Memory B cell (primary cell): ENCODE data around the gene DUOXA1.
A peak's percentile ranks its signal among the peaks of the same experiment; 100 is the strongest.
"Not testable (repeated sequence)": the region's sequence is repeated elsewhere in the genome, so short reads cannot be mapped to it uniquely, and the experiment has no call there.

Experiments
- ATAC-seq: fragments of 150-1000 bp; cut with Tn5 transposase; 2 replicates; pipeline ENCODE4 v1.10.0; 2021; ENCODE audit warnings: low read depth, mild to moderate bottlenecking, moderate library complexity
- DNase-seq, 2 donors: peaks; one replicate each; pipeline ENCODE4 v3.0.0; 2022; ENCODE audit warnings: low spot score in 2 of 2
- H3K27ac Mint-ChIP-seq: one replicate; pipeline ENCODE4 v1.8.0; 2022; ENCODE audit warnings: mild to moderate bottlenecking, moderate library complexity, mixed read lengths
- H3K27me3 Mint-ChIP-seq: one replicate; pipeline ENCODE4 v1.8.0; 2022; ENCODE audit warnings: mixed read lengths
- H3K36me3 Mint-ChIP-seq: one replicate; pipeline ENCODE4 v1.8.0; 2022; ENCODE audit warnings: mild to moderate bottlenecking, mixed read lengths
- H3K4me1 Mint-ChIP-seq: one replicate; pipeline ENCODE4 v1.8.0; 2022; ENCODE audit warnings: mixed read lengths
- H3K4me3 Mint-ChIP-seq: one replicate; pipeline ENCODE4 v1.8.0; 2022; ENCODE audit warnings: mild to moderate bottlenecking, moderate library complexity, mixed read lengths
- H3K9me3 Mint-ChIP-seq: one replicate; pipeline ENCODE4 v1.8.0; 2022; ENCODE audit warnings: mixed read lengths

The DUOXA1 gene

GRCh38 chr15:45143946-45144345 is 14.3 kb upstream of the DUOXA1 start:
- peaks cover 2% of the 10 kb centered on the region for H3K4me1 Mint-ChIP-seq
- H3K9me3 Mint-ChIP-seq, result no peaks in the 10 kb centered on the region
- H3K36me3 Mint-ChIP-seq, result no peaks in the 10 kb centered on the region
- ATAC-seq (no peak), DNase-seq (no peak)
- no peak overlapping the region for H3K4me3 Mint-ChIP-seq
- H3K27ac Mint-ChIP-seq, result no peak overlapping the region
- no peaks in the 10 kb centered on the region for H3K27me3 Mint-ChIP-seq

DNA sequence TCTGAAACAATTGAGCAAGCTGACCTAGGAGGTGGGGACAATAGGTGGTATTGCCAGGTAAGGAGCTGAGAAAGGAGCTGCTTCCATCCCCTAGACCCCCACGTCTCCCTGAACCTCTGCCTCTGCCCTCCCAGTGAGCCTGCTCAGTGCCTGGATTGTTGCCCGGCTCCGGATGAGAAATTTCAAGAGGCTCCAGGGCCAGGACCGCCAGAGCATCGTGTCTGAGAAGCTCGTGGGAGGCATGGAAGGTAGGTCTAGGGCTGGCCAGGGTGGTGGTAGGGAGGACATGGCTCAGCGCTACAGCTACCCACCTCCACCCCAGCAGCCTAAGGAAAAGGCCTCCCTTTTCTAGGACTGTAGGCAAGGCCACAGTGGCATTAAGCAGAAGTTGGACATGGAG is 13.4 kb upstream of the DUOXA1 start:
- DNase-seq (no peak), ATAC-seq (no peak)
- H3K4me3 Mint-ChIP-seq, result no peak overlapping the region
- no peaks in the 10 kb centered on the region for H3K27me3 Mint-ChIP-seq
- no peaks in the 10 kb centered on the region for H3K36me3 Mint-ChIP-seq
- H3K4me1 Mint-ChIP-seq, result peaks cover 2% of the 10 kb centered on the region
- H3K9me3 Mint-ChIP-seq, result no peaks in the 10 kb centered on the region
- no peak overlapping the region for H3K27ac Mint-ChIP-seq

DNA sequence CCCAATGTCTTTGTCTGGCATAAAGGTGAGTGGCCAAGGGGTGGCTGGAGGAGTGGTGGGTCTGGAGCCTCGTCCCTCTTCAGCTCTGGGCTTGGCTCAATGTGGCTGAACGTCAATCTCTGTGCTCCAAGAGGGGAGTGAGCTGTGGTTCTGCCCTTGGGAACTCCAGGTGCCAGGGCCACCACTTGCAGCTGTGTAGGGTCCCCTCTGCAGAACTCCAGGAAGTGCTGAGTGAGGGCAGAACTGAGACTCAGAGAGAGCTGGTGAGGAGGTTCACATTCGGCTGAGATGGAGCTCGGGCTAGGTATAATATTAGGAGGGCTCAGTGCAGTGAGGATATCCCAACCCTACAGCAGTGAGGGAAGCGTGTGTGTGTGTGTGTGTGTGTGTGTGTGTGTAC is 11.7 kb upstream of the DUOXA1 start:
- H3K9me3 Mint-ChIP-seq, result no peaks in the 10 kb centered on the region
- H3K4me3 Mint-ChIP-seq, result no peak overlapping the region
- ATAC-seq (no peak), DNase-seq (no peak)
- H3K27me3 Mint-ChIP-seq, result peaks cover 2% of the 10 kb centered on the region
- peaks cover 2% of the 10 kb centered on the region for H3K4me1 Mint-ChIP-seq
- no peak overlapping the region for H3K27ac Mint-ChIP-seq
- no peaks in the 10 kb centered on the region for H3K36me3 Mint-ChIP-seq

GRCh38 chr15:45140557-45141250 is 11.0 kb upstream of the DUOXA1 start:
- no peak overlapping the region for H3K4me3 Mint-ChIP-seq
- H3K9me3 Mint-ChIP-seq, result no peaks in the 10 kb centered on the region
- H3K27me3 Mint-ChIP-seq, result peaks cover 4% of the 10 kb centered on the region
- H3K27ac Mint-ChIP-seq, result no peak overlapping the region
- no peaks in the 10 kb centered on the region for H3K4me1 Mint-ChIP-seq
- ATAC-seq (no peak), DNase-seq (no peak)
- no peaks in the 10 kb centered on the region for H3K36me3 Mint-ChIP-seq

DNA sequence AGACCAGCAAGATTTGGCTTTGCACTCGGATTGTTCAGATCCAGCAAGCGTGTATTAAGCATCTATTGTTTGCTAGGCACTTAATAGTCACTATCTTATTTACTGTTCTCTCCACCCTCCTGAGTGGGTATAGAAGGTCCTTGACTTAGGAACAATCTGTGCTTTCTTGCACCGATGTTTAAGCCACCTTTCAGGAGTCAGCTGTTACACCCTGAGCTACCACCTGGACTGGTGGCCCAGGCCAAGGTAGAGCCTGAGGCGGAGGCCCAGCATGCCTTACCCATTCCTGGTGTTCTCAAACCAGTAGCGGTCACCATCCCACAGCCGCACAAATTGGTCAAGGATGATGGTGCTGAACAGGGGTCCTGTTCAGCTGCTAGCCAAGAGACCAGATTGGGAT is 10.1 kb upstream of the DUOXA1 start:
- Mint-ChIP-seq H3K27me3 (peaks cover 5% of the 10 kb centered on the region), H3K4me1 (peaks cover 3% of the 10 kb centered on the region), H3K27ac (no peak overlapping the region), H3K4me3 (no peak overlapping the region), H3K36me3 (no peaks in the 10 kb centered on the region), H3K9me3 (no peaks in the 10 kb centered on the region)
- ATAC-seq, result no peak
- no peak for DNase-seq

- Mint-ChIP-seq H3K4me3 (no peak overlapping the region), H3K27me3 (peaks cover 10% of the 10 kb centered on the region), H3K9me3 (no peaks in the 10 kb centered on the region), H3K4me1 (peaks cover 8% of the 10 kb centered on the region), H3K27ac (no peak overlapping the region), H3K36me3 (no peaks in the 10 kb centered on the region)
- DNase-seq (no peak), ATAC-seq (no peak)
Measured at GRCh38 chr15:45138814-45139765, 9.4 kb upstream of the DUOXA1 start.

DNA sequence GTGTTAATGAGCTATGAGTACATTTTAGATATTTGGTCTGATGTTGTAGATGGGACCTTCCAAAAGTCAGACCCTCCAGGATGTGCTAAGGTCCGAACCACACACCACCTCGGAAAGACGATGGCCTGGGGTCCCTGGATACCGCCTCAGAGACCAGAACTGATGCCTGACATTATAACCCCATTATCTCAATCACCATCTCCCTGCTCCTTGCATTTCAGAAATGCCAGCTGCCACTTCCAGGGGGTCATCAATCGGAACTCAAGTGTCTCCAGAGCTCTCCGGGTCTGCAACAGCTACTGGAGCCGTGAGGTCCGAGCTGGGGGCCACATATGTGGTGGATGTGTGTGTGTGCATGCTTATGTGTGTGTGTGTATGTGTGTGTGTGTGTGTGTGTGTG is 8.0 kb upstream of the DUOXA1 start:
- H3K27me3 Mint-ChIP-seq, result peaks cover 15% of the 10 kb centered on the region
- H3K4me3 Mint-ChIP-seq, result no peak overlapping the region
- H3K9me3 Mint-ChIP-seq, result no peaks in the 10 kb centered on the region
- no peaks in the 10 kb centered on the region for H3K36me3 Mint-ChIP-seq
- peaks cover 8% of the 10 kb centered on the region for H3K4me1 Mint-ChIP-seq
- DNase-seq (no peak), ATAC-seq (no peak)
- H3K27ac Mint-ChIP-seq, result no peak overlapping the region

- no peak overlapping the region for H3K27ac Mint-ChIP-seq
- H3K4me1 Mint-ChIP-seq, result peaks cover 8% of the 10 kb centered on the region
- ATAC-seq, result peak; percentile 46
- DNase-seq, result no peak
- H3K9me3 Mint-ChIP-seq, result no peaks in the 10 kb centered on the region
- peaks cover 15% of the 10 kb centered on the region for H3K27me3 Mint-ChIP-seq
- H3K36me3 Mint-ChIP-seq, result no peaks in the 10 kb centered on the region
- H3K4me3 Mint-ChIP-seq, result peak overlapping the region; percentile 56
Measured at GRCh38 chr15:45136378-45136764, 6.7 kb upstream of the DUOXA1 start.

DNA sequence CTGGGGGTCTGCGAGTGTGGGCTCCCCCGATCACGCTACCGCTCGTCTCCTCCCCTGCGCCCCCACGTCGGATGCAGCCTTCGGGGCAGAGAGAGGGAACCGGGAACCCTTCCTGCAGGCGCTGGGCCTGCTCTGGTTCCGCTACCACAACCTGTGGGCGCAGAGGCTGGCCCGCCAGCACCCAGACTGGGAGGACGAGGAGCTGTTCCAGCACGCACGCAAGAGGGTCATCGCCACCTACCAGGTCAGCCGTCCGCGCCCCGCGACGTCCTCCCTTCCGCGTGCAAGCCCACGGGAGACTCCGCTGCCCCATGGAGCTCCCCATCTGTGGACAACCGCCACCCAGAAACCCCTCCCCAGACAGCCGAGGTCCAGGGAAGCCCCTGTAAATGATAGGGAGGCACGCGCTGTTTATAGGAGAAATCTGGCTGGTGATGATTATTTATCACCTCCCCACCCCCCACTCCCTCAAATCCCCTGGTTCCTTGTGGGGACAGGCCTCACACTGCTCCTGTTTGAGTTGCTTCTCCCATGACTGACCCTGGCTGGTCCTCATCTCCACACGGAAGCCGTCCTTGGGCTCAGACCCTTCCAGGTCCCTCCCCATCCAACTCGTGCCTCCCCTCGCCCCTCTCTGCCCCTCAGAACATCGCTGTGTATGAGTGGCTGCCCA is 6.2 kb upstream of the DUOXA1 start:
- H3K4me1 Mint-ChIP-seq, H3K36me3 Mint-ChIP-seq, H3K27ac Mint-ChIP-seq, H3K9me3 Mint-ChIP-seq, ATAC-seq, DNase-seq: not testable (repeated sequence)
- Mint-ChIP-seq H3K27me3 (peaks cover 17% of the 10 kb centered on the region), H3K4me3 (peak overlapping the region; percentile 56)

DNA sequence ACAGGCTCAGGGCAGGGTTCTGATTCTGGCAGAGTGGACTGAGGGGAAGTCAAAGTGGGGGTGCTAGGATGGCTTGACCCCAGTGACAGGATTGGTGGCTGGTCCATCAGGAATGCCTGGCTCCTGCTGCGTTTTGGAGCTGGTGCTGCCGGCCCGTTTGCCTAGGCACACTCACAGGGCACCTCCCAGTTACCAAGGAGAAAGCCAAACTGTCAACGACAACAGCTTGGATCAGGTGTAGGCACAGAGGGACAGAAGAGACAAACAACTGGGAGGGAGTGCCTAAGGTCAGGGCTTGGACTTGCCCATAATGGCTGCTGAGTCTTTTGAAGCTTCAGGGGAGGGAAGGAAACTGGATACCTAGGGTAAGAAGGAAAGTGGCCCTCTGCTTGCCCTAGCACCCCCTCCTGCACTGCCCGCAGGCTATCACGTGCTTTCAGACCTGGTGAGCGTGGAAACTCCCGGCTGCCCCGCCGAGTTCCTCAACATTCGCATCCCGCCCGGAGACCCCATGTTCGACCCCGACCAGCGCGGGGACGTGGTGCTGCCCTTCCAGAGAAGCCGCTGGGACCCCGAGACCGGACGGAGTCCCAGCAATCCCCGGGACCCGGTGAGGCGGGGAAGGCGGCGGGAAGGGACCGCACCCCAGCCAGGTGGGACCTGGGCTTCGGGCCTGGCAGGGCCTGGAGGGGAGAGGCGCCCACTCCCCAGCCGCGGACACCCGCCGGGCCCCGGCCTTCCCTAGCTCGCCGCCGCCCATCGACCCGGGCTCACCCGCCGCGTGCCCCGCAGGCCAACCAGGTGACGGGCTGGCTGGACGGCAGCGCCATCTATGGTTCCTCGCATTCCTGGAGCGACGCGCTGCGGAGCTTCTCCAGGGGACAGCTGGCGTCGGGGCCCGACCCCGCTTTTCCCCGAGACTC is 5.3 kb upstream of the DUOXA1 start:
- Mint-ChIP-seq H3K36me3 (no peaks in the 10 kb centered on the region), H3K27me3 (peaks cover 20% of the 10 kb centered on the region), H3K4me1 (peaks cover 8% of the 10 kb centered on the region), H3K27ac (peak overlapping the region; percentile 25), H3K4me3 (peak overlapping the region; percentile 65), H3K9me3 (no peaks in the 10 kb centered on the region)
- ATAC-seq, result peak; percentile 63
- no peak for DNase-seq

DNA sequence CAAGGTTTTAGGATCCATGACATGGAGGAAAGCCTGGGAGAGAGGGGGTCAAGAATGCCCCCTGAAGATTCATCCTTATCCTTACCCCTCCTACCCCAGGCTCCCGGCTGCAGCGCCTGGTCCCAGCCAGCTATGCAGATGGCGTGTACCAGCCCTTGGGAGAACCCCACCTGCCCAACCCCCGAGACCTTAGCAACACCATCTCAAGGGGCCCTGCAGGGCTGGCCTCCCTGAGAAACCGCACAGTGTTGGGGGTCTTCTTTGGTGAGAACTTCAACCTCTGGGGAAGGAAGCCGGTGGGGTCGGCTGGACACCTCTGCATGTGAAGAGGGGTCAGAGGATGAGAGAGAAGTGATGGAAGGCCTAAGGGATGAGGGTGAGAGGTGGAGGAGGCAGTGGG is 4.4 kb upstream of the DUOXA1 start:
- peaks cover 21% of the 10 kb centered on the region for H3K27me3 Mint-ChIP-seq
- ATAC-seq (no peak), DNase-seq (no peak)
- H3K36me3 Mint-ChIP-seq, result no peaks in the 10 kb centered on the region
- no peaks in the 10 kb centered on the region for H3K9me3 Mint-ChIP-seq
- H3K4me1 Mint-ChIP-seq, result peaks cover 8% of the 10 kb centered on the region
- no peak overlapping the region for H3K27ac Mint-ChIP-seq
- peak overlapping the region; percentile 65 for H3K4me3 Mint-ChIP-seq

- DNase-seq (no peak), ATAC-seq (no peak)
- Mint-ChIP-seq H3K4me3 (no peak overlapping the region), H3K4me1 (peaks cover 8% of the 10 kb centered on the region), H3K27ac (no peak overlapping the region), H3K27me3 (peaks cover 23% of the 10 kb centered on the region), H3K36me3 (no peaks in the 10 kb centered on the region), H3K9me3 (no peaks in the 10 kb centered on the region)
Measured at GRCh38 chr15:45133561-45133920, 3.9 kb upstream of the DUOXA1 start.

DNA sequence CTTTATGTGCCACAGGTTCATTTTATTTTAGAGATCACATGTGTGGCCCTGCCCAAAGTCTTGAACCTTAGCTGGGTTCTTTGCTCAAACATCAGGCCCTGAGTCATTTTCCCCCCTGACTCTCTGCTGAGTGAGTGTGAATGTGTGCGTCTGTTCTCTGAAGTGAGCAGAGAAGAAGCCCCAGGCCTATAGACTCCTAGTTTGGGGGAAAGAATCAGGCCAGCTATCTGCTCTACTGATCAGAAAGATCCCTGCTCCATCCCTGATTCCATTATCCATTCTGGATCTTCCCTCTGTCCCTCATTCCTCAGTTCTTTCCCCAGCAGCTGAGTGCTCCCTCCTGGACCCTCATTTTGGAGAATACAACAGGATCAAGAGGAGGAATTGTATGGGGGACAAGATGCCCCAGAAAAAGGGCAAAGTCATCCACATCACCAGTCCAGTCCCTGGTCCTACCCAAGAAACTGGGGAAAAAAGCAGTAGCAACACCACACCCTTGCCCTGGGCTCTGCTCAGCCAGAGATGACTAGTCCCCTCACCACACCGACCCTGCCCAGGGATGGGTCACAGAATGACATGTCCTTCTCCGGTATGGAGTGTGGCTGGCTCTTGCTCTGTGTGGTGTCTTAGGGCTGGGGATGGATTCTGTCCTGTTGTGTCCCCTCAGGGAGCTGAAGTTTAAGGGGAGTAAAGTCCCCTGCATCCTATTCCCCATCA is 3.3 kb upstream of the DUOXA1 start:
- DNase-seq (no peak), ATAC-seq (no peak)
- Mint-ChIP-seq H3K27me3 (peaks cover 25% of the 10 kb centered on the region), H3K27ac (no peak overlapping the region), H3K4me3 (no peak overlapping the region), H3K4me1 (peaks cover 10% of the 10 kb centered on the region), H3K36me3 (no peaks in the 10 kb centered on the region), H3K9me3 (no peaks in the 10 kb centered on the region)
